Measurements from ENCODE around the gene COL4A2.

The COL4A2 gene

DNA sequence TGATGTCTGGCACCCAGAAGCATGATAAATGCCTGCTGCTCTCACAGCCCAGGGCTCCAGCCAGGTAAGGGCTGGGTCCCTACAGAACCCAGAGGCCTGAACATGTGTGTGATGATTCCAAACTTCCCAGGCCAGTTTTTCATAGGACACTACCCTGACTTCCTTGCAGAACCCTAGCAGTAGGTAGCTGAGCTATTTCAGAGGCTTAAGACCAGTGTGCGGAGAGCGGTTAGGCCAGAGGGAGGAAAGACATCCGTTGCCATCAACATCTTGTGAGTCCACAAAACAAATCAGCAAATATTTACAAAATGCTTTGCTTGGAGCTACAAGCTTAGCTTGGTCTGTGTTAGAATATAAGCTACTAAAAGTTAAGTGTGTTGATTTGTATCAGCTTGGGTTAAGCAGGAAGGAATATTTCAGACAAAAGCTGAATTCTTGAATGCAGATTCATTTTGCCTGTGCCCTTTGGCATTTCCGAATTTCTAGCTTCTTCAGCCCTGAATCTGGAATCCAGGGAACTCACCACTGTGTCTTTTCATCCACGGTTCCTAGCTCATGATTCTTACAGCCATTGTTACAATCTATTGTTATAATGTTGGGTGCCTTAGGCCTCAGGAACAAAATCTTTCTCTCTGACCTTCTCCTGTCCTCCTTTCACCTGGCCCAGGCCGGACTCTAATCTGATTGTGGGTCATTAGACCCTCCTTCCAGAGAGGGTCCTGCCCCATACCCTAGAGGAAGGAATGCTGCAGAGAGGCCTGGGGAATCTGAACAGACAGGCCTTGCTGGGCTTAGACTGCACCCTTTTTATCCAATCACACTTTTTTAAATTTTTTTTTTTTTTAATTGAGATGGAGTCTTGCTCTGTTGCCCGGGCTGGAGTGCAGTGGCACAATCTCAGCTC is 242.1 kb downstream of the COL4A2 start:
- DNase-seq, result no peak

DNA sequence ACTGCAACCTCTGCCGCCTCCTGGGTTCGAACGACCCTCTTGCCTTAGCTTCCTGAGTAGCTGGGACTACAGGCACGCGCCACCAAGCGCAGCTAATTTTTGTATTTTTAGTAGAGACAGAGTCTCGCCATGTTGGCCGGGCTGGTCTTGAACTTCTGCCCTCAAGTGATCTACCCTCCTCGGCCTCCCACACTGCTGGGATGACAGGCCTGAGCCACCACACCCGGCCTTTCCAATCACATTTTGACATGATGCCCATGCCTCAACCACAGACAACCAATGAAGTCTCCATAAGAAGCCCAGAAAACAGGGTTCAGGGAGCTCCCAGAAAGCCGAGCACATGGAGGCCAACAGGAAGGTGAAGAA is 242.7 kb downstream of the COL4A2 start:
- no peak for DNase-seq

DNA sequence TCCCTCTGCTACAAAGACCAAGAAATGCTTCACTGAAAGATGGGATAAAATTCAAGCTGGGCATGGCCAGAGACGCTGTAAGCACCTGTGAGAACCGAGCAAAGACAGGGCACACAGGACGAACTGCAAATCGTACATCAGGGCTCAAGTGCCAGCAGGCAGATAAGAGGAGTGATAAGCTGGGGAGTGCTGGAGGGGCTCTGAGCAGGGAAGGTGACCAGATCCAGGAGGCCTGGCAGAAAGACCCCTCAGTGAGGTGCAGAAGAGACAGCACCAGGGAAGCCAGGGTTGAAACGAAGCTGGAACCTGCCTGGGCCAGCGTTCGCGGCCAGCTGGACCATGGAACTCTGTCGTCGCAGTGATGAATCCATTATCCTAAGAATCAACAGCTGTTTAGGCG is 244.2 kb downstream of the COL4A2 start:
- DNase-seq, result no peak

DNA sequence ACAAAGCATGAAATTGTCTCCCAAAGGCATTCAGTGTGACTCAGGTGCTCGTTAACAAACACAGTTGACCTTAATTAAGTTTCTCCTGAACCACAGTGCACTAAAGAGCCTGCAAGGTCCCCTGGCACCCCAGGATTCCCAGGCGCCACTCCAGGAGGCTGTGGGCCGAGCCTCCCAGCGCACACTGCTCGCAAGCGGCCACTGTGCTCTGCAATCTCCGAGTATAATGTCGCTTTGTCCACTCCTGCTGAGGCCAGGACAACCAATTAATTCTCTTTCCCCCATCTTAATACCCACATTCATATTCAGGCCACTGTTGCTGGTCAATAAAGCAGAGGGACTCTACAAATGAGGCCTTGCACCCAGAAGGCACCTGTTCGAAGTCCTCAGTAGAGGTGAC is 245.7 kb downstream of the COL4A2 start:
- no peak for DNase-seq

DNA sequence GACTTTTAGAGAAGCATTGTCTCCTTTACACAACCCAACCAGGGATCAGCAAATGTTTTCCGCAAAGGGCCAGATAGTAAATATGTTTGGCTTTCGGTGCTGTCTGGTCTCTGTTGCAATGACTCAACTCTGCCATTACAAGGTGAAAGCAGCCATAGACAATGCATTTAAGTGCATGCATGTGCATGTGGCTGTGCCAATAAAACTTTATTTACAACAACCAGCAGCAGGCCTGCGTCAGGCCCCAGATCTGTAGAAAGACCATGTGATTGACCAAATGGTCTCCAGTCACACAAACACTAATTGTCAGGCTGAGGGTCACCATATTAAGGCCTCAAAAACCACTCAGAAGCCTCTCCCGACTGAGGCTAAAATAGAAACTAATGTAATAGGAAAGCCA is 246.3 kb downstream of the COL4A2 start:
- no peak for DNase-seq

DNA sequence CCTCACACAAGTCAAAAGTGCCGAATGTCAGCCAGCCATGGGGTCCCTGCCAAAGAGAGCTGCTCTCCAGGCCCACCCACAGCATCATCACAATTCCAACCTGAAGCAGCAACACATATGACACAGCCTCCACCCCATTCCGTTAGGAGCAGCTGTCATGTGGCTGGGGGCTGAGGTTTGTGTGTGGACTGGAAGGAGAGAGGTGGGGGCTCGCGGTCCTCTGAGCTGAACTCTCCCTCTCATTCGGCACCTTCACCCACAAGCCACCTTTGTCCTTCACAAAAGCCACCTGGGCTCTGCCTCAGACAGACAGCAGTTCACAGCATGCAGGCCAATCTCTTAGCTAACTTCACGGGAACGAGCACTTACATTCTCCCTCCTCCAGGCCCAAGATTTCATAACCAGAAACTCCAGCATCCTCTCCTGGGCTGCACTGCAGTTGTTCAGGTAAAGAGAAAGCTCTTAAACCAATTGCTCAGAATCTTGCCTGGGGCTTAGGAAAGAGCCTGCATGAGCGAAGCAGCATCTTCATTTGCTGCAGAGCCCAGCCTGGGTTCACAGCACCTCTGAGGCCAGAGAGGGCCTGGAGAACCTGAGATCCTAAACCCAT is 247.2 kb downstream of the COL4A2 start:
- no peak for DNase-seq

DNA sequence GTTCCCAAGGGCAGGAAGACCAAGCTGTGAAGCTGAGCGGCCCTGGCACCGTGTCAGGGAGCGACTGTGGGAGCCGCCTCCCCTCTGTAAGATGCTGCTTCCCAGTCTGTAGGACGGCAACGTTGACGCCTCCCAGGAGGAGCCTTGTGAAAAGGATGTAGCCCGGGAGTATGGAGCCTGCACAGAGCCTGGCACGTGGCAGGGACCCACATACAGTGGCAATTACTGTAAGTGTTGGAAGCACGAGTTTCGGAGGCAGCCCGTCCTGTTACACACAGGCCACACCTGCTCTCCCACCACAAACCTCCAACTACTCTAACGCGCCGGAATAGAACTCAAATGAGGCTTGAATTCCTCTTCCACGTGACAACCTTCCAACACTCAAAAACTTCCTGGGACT is 247.9 kb downstream of the COL4A2 start:
- DNase-seq, result no peak

DNA sequence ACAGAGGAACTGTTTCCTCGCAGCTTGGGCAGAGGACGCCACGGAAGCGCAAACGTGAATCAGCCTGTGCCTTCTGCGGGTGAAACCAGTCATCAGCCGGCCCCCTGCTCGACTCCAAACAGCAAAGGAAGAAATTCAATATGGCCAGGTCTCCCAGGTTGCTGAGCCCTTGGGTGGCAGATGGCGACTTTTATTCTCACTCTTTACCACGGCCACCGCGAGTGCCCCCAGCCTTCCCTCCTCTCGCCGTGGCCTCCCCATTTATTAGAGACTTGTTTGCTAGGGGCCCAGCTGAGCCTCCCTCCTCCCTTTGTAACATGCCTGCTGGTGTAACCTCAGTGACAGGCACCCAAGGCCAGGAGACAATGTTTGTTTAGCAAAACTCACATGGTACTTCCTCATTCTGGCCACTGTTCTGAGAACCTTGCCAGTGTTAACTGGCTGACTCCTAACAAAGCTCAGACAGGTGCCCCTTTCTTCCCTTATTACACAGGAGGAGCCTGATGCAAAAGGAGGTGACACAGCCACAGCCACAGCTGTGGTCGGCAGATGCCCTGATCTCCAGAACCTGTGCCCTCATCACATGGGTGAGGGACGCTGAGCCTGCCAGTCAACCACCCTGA is 248.6 kb downstream of the COL4A2 start:
- no peak for DNase-seq

DNA sequence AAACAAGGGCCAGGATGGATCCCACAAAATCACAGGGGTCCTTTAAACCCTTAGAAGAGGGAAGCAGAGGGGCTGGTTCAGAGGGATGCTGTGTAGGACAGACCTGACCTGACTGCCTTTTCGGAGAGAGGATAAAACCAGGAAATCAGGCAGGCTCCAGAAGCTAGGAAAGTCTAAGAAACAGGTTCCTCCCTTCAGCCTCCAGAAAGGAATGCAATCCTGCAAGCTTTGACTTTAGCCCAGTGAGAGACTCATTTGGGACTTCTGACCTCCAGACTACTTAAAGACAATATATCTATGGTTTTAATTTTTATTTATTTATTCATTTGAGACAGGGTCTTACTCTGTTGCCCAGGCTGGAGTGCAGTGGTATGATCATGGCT is 249.1 kb downstream of the COL4A2 start:
- DNase-seq, result no peak

DNA sequence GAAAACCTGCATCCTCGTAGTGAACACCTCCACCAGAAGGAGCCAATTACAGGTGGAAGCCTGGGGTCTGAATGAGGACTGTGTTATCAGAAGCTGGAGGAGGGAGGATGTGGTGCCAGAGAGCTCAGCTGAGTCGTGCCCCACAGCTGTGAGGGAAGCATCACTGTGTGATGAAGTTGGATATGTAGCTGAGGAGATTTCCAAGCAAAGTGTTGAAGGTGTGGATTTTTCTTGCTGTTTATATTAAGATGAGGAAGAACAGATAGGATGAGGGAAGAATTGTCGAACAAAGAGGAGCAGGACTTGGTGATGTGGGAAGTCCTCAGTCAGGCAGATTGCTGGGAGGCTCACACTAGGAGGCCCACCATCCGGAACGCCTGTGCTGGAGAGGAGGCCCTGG is 250.0 kb downstream of the COL4A2 start:
- no peak for DNase-seq

DNA sequence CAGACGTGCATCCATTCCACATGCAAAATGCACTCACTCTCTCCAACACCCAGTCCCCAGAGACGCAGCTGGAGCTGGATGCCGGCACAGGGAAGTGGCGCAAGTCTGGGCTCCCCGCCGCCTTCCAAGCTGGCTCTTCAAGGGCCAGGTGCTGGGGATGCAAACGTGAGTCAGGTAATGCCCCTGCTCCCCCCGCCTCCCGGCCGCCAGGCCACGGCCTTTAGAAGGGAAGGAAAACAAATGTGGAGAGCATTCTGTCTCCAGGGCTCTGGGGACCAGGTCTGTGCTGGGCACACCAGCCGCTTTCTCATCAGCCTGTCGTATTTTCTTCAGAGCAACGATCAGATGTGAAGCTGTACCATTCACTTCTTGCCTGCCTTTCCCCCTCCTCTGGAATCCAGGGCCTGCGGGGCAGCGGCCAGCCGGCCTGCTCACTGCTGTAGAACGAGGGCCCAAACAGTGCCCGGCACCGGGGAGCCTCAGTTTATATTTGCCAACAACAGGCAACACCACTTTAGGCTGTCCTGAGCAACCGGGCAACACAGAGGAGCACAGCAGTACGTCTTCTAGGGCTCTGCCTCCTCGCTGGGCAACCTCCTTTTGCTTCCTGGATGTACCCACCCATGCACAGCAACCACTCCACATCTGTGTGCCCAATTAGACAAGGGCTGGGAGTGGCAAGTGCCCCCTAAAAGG is 250.7 kb downstream of the COL4A2 start:
- DNase-seq, result no peak

DNA sequence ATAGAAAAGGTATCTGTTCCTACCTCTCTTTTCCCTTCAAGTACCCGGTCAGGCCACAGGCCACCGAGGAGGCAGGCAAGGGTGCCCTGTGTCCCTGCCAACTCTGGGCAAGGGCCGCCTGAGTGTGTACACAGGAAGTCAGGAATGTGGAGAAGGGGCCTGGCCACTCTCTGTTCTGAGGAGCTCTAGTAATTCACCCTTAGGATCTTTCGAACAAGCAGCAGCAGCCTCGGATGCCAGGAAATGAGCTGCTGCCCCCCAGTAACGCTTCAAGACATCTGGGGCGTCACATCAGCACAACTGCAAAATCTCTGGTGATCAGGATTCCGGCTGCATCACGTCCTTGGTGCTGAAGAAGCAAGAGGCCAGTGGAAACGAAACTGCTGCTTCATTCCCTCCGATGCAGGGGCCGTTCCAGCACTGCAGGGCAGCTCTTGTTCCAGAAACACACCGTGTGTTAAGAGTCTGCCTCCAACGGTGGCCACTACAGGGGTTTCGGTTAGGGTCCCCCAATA is 252.4 kb downstream of the COL4A2 start:
- DNase-seq, result no peak

DNA sequence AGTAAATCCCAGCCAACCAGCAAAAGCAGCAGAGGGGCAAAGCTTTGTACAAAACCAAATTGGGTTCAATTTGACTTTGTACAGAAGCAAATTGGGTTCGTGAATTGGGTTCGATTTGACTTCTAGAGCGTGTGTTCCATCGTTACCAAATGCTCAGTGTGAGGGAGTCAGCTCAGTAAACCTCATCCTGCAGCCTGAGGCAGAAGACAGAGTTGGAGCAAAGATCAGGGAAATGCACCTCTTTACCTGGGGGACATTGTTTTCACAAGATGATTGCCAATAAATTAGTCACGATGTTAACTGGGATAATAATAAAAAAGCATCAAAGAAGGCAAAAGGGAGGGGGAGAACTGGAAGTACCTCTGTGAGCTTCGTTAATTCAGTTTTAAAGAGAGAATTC is 252.9 kb downstream of the COL4A2 start:
- DNase-seq, result no peak

DNA sequence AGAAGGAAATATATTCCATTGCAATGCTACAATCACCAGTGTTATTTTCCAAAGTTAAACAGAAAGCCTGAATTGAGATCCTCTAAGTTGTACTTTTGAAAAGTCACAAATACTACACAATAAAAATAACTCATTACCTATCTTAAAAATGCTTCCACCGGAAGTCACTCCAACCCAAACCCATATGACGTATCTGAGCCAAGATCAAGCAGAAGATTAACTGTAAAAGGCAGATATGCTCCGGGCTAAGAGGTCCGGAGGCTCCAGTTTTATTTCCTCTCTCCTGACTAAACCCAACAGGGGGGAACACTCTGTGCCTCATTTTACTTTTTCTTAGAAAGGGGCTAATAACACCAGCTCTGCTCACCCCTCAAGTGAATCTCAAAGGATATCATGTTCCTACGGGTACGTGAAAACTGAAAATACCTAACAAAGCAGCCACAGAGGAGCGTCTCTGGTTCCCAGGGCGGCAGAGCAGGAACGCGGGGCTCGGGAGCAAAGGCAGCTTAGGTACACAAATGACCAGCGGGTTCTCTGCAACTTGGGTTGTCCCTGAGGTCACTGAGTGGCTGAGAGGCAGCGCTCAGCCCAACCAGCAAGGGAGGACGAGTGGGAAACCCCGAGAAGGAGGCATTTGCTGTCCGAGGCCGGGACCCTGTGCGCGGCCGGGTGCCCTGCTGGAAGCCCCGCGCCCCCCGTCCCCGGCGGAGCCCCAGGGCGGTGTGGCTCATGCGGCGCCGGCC is 253.7 kb downstream of the COL4A2 start:
- no peak for DNase-seq

DNA sequence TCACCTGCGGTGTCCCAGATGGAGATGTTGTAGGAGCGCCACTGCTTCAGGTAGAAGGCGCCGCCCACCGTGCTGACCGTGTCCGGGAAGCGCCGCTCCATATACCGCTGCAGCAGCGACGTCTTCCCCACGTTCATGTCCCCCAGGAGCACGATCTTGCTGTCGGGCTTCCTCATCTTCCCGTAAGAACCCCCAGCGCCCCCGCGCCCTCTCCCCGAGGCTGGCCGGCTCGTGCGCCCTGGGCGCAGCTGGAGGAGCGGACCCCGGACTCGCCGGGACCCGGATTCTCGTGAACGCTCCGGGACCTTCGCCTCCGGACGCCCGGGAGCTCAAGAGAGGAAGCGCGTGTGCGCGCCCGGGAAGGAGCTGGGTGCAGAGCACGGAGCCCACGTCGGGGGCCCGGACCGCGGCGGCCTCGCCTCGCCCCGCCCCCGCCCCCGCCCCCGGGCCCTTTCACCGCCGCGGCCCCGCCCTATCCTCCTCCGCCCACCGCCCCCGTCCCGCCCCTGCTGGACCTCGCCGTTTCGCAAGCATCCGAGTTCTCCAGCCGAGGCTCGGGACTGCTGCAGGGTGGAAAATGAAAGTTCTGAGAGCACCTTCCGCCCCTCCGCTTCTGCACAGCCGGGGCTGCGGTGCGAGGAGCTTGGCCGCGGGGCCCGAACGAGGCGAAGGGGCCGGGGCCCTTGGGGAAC is 254.4 kb downstream of the COL4A2 start, which contains the start of gene RAB20:
Gene RAB20, minus strand, starts transcription at position 379 of the 692 bp plus-strand sequence. Its CDS starts 203 bp downstream, at position 176.
- peak; percentile 46 for DNase-seq

DNA sequence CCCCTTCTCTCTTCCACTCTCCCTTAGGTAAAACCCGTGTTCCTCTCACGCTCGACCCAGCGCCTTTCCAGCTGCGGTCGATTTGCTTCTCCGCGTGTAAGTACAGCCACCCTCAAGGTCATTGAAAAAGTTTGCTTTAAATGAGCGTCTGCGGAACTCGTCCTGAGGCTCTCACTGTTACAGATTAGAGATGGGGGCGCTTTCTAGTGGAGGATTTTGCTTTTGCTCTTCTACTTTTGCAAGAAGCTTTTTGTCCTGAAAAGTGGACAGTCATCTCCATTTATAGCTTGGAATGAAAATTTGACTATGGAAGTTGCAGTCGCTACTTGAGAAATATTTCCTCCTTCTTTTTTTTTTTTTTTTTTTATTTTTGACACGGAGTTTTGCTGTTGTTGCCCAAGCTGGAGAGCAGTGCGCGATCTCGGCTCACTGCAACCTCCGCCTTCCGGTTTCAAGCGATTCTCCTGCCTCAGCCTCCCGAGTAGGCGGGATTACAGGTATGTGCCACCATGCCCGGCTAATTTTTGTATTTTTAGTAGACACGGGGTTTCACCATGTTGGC is 255.0 kb downstream of the COL4A2 start:
- peak; percentile 12 for DNase-seq
